HEK293 (cell line): ENCODE data around the gene EGFR.
A peak's percentile ranks its signal among the peaks of the same experiment; 100 is the strongest.

Experiments used
- CTCF ChIA-PET: fragments of 350-600 bp; formaldehyde crosslinking; extraction: SDS; loops from one replicate; lab custom pipeline; 2021; ENCODE audit warnings: antibody characterized with exemption; lab: Yijun Ruan, JAX
- POLR2A ChIA-PET: fragments of 300-600 bp; formaldehyde crosslinking; extraction: SDS; loops from one replicate; lab custom pipeline; 2020; ENCODE audit warnings: antibody characterized with exemption, inconsistent platforms; lab: Yijun Ruan, JAX
- H3K27ac ChIP-seq: fragments of 200-500 bp; sonication (Bioruptor generic); 2 replicates; pipeline ENCODE4 v1.5.1; 2014; ENCODE audit warnings: low read depth, low read length, control low read depth, inconsistent platforms; ENCODE audit errors: extremely low read depth
- H3K36me3 ChIP-seq, 2 experiments: fragments of 200-500 bp in 1 of 2; sonication (Bioruptor generic) in 1 of 2; 1 replicate in 1 of 2; 2 replicates in 1 of 2; pipeline ENCODE4 v1.5.1; 2014 to 2017; ENCODE audit warnings: inconsistent platforms in 2 of 2, low read length in 2 of 2; ENCODE audit not compliant: control insufficient read depth in 2 of 2, insufficient read depth in 1 of 2
- H3K4me1 ChIP-seq: fragments of 200-500 bp; sonication (Bioruptor generic); 2 replicates; pipeline ENCODE4 v1.5.1; 2014; ENCODE audit warnings: mild to moderate bottlenecking, low read length, inconsistent platforms; ENCODE audit not compliant: control insufficient read depth, insufficient read depth
- H3K4me3 ChIP-seq: 2 replicates; pipeline ENCODE4 v1.5.1; 2011; ENCODE audit warnings: low read depth, mild to moderate bottlenecking, control low read depth, low read length, moderate library complexity
- H3K9me3 ChIP-seq: fragments of 200-500 bp; sonication (Bioruptor generic); 2 replicates; pipeline ENCODE4 v1.5.1; 2014; ENCODE audit warnings: low read depth, low read length, inconsistent platforms; ENCODE audit not compliant: control insufficient read depth, insufficient read depth
- OSR2 ChIP-seq: fragments of 450-650 bp; formaldehyde crosslinking; IDR thresholded peaks from 2 replicates; pipeline ENCODE4 v1.5.1; 2016; ENCODE audit warnings: missing biosample characterization, missing genetic modification characterization
- SP3 ChIP-seq: fragments of 450-650 bp; formaldehyde crosslinking; IDR thresholded peaks from 2 replicates; pipeline ENCODE4 v1.5.1; 2016; ENCODE audit warnings: missing biosample characterization, missing genetic modification characterization
- ZBTB8A ChIP-seq: fragments of 450-650 bp; formaldehyde crosslinking; IDR thresholded peaks from 2 replicates; pipeline ENCODE4 v1.5.1; 2016; ENCODE audit warnings: missing biosample characterization, missing genetic modification characterization
- ZFP69B ChIP-seq: fragments of 450-650 bp; formaldehyde crosslinking; IDR thresholded peaks from 2 replicates; pipeline ENCODE4 v1.5.1; 2016; ENCODE audit warnings: missing biosample characterization, missing genetic modification characterization
- ZNF10 ChIP-seq: fragments of 450-650 bp; formaldehyde crosslinking; IDR thresholded peaks from 2 replicates; pipeline ENCODE4 v1.5.1; 2017; ENCODE audit warnings: missing biosample characterization, missing genetic modification characterization
- ZNF292 ChIP-seq: fragments of 450-650 bp; formaldehyde crosslinking; IDR thresholded peaks from 2 replicates; pipeline ENCODE4 v1.5.1; 2016; ENCODE audit warnings: low read depth, missing biosample characterization, missing genetic modification characterization, borderline replicate concordance
- ZNF302 ChIP-seq: fragments of 450-650 bp; formaldehyde crosslinking; IDR thresholded peaks from 2 replicates; pipeline ENCODE4 v1.5.1; 2016; ENCODE audit warnings: missing biosample characterization, missing genetic modification characterization, low read depth
- ZNF37A ChIP-seq: fragments of 450-650 bp; IDR thresholded peaks from 2 replicates; pipeline ENCODE4 v1.5.1; 2018; ENCODE audit warnings: missing biosample characterization, missing genetic modification characterization
- ZNF548 ChIP-seq: fragments of 450-650 bp; formaldehyde crosslinking; IDR thresholded peaks from 2 replicates; pipeline ENCODE4 v1.5.1; 2016; ENCODE audit warnings: missing biosample characterization, missing genetic modification characterization
- ZNF549 ChIP-seq: fragments of 450-650 bp; IDR thresholded peaks from 2 replicates; pipeline ENCODE4 v1.5.1; 2018; ENCODE audit warnings: missing biosample characterization, missing genetic modification characterization, mild to moderate bottlenecking, inconsistent platforms, moderate library complexity
- ZNF623 ChIP-seq: fragments of 450-650 bp; formaldehyde crosslinking; IDR thresholded peaks from 2 replicates; pipeline ENCODE4 v1.5.1; 2016; ENCODE audit warnings: missing biosample characterization, missing genetic modification characterization
- ZNF626 ChIP-seq: fragments of 450-650 bp; sonication (Bioruptor Pico); formaldehyde crosslinking; IDR thresholded peaks from 2 replicates; pipeline ENCODE4 v1.5.1; 2018; ENCODE audit warnings: missing biosample characterization, missing genetic modification characterization, inconsistent platforms
- ZNF776 ChIP-seq: fragments of 450-650 bp; formaldehyde crosslinking; IDR thresholded peaks from 2 replicates; pipeline ENCODE4 v1.5.0; 2017; ENCODE audit warnings: missing biosample characterization, missing genetic modification characterization, borderline replicate concordance
- ZNF791 ChIP-seq: fragments of 450-650 bp; formaldehyde crosslinking; IDR thresholded peaks from 2 replicates; pipeline ENCODE4 v1.5.1; 2016; ENCODE audit warnings: missing biosample characterization, missing genetic modification characterization
- TF ChIP-seq, protein P1 (sequence below): fragments of 450-650 bp; formaldehyde crosslinking; IDR thresholded peaks from 2 replicates; pipeline ENCODE4 v1.5.1; 2016; ENCODE audit warnings: missing biosample characterization, missing genetic modification characterization
- TF ChIP-seq, protein P2 (sequence below): fragments of 450-650 bp; formaldehyde crosslinking; IDR thresholded peaks from 2 replicates; pipeline ENCODE4 v1.5.1; 2016; ENCODE audit warnings: missing biosample characterization, missing genetic modification characterization
- TF ChIP-seq, protein P3 (sequence below): fragments of 450-650 bp; formaldehyde crosslinking; optimal IDR thresholded peaks from 2 replicates; pipeline ENCODE3; 2016; ENCODE audit warnings: missing biosample characterization, mild to moderate bottlenecking, missing genetic modification characterization
- TF ChIP-seq, protein P4 (sequence below): fragments of 450-650 bp; formaldehyde crosslinking; IDR thresholded peaks from 2 replicates; pipeline ENCODE4 v1.5.1; 2016; ENCODE audit warnings: missing biosample characterization, missing genetic modification characterization

EGFR gene

DNA sequence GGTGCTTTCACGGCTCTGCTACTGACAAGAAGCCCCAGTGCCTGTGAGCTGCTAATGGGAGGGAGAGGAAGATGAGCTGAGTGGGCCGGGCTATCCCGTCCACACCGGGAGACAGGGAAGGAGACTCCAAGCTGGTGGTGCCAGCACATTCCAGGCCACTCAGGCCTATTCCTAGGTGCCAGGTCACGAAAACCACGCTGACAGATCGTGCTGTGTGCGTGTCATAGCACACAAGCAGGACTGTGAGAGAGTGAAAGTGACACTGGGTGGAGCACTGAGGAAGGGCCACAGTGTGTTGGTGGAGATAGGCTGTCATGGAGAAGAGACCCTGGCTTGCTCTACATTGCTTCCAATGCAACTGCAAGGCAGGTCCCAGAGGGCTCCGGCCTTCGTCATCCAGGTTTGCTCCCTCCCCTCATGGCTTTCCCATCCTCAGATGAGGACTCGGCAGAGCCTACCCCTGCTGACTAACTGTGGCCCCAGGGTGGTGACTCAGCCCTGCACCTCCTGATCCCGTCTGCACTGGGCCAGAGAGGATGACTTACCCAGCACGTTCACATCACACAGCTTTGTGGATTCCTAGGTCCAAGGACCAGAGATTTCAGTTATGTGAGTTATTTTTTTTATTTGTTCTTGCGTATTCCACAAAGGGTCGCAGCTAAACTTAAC, 167.3 kb downstream of the EGFR start (continued):
- no peak for TF ChIP-seq ZNF623 (tag by site-specific recombination)
- TF ChIP-seq, protein P1, sequence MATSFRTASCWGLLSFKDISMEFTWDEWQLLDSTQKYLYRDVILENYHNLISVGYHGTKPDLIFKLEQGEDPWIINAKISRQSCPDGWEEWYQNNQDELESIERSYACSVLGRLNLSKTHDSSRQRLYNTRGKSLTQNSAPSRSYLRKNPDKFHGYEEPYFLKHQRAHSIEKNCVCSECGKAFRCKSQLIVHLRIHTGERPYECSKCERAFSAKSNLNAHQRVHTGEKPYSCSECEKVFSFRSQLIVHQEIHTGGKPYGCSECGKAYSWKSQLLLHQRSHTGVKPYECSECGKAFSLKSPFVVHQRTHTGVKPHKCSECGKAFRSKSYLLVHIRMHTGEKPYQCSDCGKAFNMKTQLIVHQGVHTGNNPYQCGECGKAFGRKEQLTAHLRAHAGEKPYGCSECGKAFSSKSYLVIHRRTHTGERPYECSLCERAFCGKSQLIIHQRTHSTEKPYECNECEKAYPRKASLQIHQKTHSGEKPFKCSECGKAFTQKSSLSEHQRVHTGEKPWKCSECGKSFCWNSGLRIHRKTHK (tag by site-specific recombination), result no peak
- no peak for TF ChIP-seq ZNF549 (tag by site-specific recombination)
- TF ChIP-seq ZNF791 (tag by site-specific recombination), result no peak
- TF ChIP-seq ZNF10 (tag by site-specific recombination), result peak; percentile 65; the same call in 1 of the 2 replicates
- TF ChIP-seq SP3, result no peak

DNA sequence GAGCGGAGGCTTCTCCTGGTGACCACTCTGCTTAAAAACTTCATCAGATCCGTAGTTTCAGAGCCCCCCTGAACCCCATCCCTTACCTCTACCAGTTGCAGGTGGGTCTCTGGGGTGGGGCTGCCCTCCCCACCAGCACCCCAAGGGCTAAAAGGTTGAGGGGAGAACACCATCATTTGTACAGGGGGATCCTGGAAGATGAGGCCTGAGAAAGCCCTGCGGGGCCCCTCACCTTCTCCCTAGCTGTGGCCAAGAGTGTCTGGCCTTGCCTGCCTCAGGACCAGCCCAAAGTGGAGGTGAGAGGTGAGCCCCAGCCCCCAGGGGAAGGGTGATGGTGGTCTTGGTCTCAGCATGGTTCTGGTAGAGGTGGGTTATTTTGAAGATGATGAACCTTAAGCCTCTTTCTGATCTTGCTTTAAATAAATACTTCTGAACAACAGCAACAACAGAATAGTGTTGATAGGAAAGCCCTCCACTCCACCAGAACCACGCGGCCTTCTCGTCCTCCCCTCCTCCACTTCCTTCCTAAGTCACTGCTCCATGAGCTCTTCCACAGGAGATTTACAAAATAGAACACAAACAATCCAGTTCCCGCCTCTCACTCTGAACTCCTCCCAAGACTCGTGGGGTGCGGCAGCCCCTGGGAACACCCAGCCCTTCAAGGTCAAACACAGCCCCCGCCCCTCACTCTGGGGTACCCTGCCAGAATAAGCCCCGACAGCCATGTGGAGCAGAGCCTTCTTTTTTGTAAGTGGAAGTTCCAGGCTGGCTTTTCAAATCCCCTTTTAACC, 169.1 kb downstream of the EGFR start:
- TF ChIP-seq, protein P2, sequence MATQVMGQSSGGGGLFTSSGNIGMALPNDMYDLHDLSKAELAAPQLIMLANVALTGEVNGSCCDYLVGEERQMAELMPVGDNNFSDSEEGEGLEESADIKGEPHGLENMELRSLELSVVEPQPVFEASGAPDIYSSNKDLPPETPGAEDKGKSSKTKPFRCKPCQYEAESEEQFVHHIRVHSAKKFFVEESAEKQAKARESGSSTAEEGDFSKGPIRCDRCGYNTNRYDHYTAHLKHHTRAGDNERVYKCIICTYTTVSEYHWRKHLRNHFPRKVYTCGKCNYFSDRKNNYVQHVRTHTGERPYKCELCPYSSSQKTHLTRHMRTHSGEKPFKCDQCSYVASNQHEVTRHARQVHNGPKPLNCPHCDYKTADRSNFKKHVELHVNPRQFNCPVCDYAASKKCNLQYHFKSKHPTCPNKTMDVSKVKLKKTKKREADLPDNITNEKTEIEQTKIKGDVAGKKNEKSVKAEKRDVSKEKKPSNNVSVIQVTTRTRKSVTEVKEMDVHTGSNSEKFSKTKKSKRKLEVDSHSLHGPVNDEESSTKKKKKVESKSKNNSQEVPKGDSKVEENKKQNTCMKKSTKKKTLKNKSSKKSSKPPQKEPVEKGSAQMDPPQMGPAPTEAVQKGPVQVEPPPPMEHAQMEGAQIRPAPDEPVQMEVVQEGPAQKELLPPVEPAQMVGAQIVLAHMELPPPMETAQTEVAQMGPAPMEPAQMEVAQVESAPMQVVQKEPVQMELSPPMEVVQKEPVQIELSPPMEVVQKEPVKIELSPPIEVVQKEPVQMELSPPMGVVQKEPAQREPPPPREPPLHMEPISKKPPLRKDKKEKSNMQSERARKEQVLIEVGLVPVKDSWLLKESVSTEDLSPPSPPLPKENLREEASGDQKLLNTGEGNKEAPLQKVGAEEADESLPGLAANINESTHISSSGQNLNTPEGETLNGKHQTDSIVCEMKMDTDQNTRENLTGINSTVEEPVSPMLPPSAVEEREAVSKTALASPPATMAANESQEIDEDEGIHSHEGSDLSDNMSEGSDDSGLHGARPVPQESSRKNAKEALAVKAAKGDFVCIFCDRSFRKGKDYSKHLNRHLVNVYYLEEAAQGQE, result no peak
- TF ChIP-seq ZNF626 (no peak), OSR2 (tag by site-specific recombination) (no peak), ZNF302 (tag by site-specific recombination) (no peak), ZFP69B (no peak), ZNF37A (tag by site-specific recombination) (no peak), ZNF776 (no peak), ZNF548 (tag by site-specific recombination) (no peak), ZNF292 (tag by site-specific recombination) (no peak), ZBTB8A (tag by site-specific recombination) (no peak)
- TF ChIP-seq, protein P3, sequence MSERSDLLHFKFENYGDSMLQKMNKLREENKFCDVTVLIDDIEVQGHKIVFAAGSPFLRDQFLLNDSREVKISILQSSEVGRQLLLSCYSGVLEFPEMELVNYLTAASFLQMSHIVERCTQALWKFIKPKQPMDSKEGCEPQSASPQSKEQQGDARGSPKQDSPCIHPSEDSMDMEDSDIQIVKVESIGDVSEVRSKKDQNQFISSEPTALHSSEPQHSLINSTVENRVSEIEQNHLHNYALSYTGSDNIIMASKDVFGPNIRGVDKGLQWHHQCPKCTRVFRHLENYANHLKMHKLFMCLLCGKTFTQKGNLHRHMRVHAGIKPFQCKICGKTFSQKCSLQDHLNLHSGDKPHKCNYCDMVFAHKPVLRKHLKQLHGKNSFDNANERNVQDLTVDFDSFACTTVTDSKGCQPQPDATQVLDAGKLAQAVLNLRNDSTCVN, result no peak
- TF ChIP-seq, protein P4, sequence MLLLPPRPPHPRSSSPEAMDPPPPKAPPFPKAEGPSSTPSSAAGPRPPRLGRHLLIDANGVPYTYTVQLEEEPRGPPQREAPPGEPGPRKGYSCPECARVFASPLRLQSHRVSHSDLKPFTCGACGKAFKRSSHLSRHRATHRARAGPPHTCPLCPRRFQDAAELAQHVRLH (tag by site-specific recombination), result no peak
- POLR2A ChIA-PET, result no interaction called here
- no peak overlapping the region for H3K27ac ChIP-seq

More for the DNA sequence above, 169.1 kb downstream of the EGFR start:
- peaks cover 6% of the 10 kb centered on the region; the same call in 1 of the 2 replicates for H3K4me1 ChIP-seq
- no peak overlapping the region for H3K4me3 ChIP-seq
- H3K36me3 ChIP-seq, result no peaks in the 10 kb centered on the region
- no peaks in the 10 kb centered on the region for H3K9me3 ChIP-seq
- CTCF ChIA-PET, result interaction anchor here (0.6 kb wide), 1 partner anchor 8 kb away, joined by 3 read pairs; no protein-coding TSS in a partner anchor
